IMR-90 (cell line): ENCODE data around the gene IDH3A. TPM values are rescaled to one million over a fixed set of nuclear protein-coding genes. Genes with fewer than 3 reads are reported as not detected.

Experiments used
- ATAC-seq: fragments of 200-7000 bp; cut with Tn5 transposase; 2 replicates; pipeline ENCODE4 v1.9.1; 2020; ENCODE audit warnings: low read depth, mild to moderate bottlenecking, moderate library complexity
- BruUV-seq: library from RNA; stranded (reverse); fragments of 400-500 nt; replicated peaks from 2 replicates; lab custom pipeline; 2021; lab: Mats Ljungman, UMichigan
- CTCF ChIA-PET: fragments of 300-600 bp; formaldehyde crosslinking; extraction: SDS; loops from one replicate; lab custom pipeline; 2021; ENCODE audit warnings: antibody characterized with exemption; lab: Yijun Ruan, JAX
- POLR2A ChIA-PET: fragments of 300-600 bp; sonication (Branson Sonifier 250); formaldehyde crosslinking; loops from one replicate; lab custom pipeline; 2022; ENCODE audit warnings: antibody characterized with exemption; ENCODE audit not compliant: unreplicated experiment; lab: Charles Lee
- DNase-seq: peaks from one replicate; pipeline ENCODE4 v3.0.0; 2013
- H2AFZ ChIP-seq: replicated peaks from 2 replicates; pipeline ENCODE3; 2013; ENCODE audit warnings: low read length, mild to moderate bottlenecking; ENCODE audit not compliant: poor library complexity
- H2AK5ac ChIP-seq: 2 replicates; pipeline ENCODE4 v1.6.1; 2013; ENCODE audit warnings: low read depth, low read length, inconsistent platforms
- H2AK9ac ChIP-seq: replicated peaks from 2 replicates; pipeline ENCODE3; 2013; ENCODE audit warnings: mild to moderate bottlenecking, low read depth, low read length, moderate library complexity; ENCODE audit not compliant: poor library complexity
- H2BK120ac ChIP-seq: 2 replicates; pipeline ENCODE4 v1.6.1; 2013; ENCODE audit warnings: low read depth, low read length, inconsistent platforms
- H2BK15ac ChIP-seq: 3 replicates; pipeline ENCODE4 v1.6.1; 2013; ENCODE audit warnings: low read depth, low read length, inconsistent platforms
- H2BK20ac ChIP-seq: 2 replicates; pipeline ENCODE4 v1.6.1; 2013; ENCODE audit warnings: low read depth, mild to moderate bottlenecking, inconsistent platforms, low read length, moderate library complexity
- H2BK5ac ChIP-seq: 2 replicates; pipeline ENCODE4 v1.6.1; 2013; ENCODE audit warnings: mild to moderate bottlenecking, low read depth, low read length, inconsistent platforms; ENCODE audit not compliant: poor library complexity, severe bottlenecking
- H3K14ac ChIP-seq: replicated peaks from 2 replicates; pipeline ENCODE4 v1.6.1; 2013; ENCODE audit warnings: low read depth, low read length, inconsistent platforms
- H3K18ac ChIP-seq: 2 replicates; pipeline ENCODE4 v1.6.1; 2013; ENCODE audit warnings: low read depth, low read length, control low read depth
- H3K23ac ChIP-seq: 2 replicates; pipeline ENCODE4 v1.6.1; 2013; ENCODE audit warnings: low read depth, low read length, inconsistent platforms
- H3K27ac ChIP-seq: 2 replicates; pipeline ENCODE4 v1.5.1; 2013; ENCODE audit warnings: mild to moderate bottlenecking, control low read depth, low read length; ENCODE audit not compliant: insufficient read depth
- H3K27me3 ChIP-seq: 2 replicates; pipeline ENCODE4 v1.6.1; 2013; ENCODE audit warnings: low read length; ENCODE audit not compliant: control insufficient read depth, insufficient read depth
- H3K36me3 ChIP-seq: 2 replicates; pipeline ENCODE4 v1.6.1; 2013; ENCODE audit warnings: low read length, mixed read lengths; ENCODE audit not compliant: control insufficient read depth, insufficient read depth
- H3K4ac ChIP-seq: 2 replicates; pipeline ENCODE4 v1.6.1; 2013; ENCODE audit warnings: low read depth, low read length, inconsistent platforms
- H3K4me1 ChIP-seq: 2 replicates; pipeline ENCODE4 v1.6.1; 2013; ENCODE audit warnings: low read length, mixed read lengths; ENCODE audit not compliant: control insufficient read depth, insufficient read depth
- H3K4me2 ChIP-seq: 2 replicates; pipeline ENCODE4 v1.6.1; 2013; ENCODE audit warnings: low read depth, mild to moderate bottlenecking, control low read depth, low read length, moderate library complexity
- H3K4me3 ChIP-seq: 2 replicates; pipeline ENCODE4 v1.5.1; 2013; ENCODE audit warnings: low read depth, mild to moderate bottlenecking, control low read depth, low read length, moderate library complexity; ENCODE audit not compliant: insufficient read depth
- H3K56ac ChIP-seq: 2 replicates; pipeline ENCODE4 v1.6.1; 2013; ENCODE audit warnings: low read length, inconsistent platforms; ENCODE audit not compliant: insufficient read depth; ENCODE audit errors: extremely low read depth
- H3K79me1 ChIP-seq, 2 experiments: 2 replicates each; pipeline ENCODE4 v1.6.1; 2013; ENCODE audit warnings: low read length in 2 of 2, inconsistent platforms in 1 of 2, low read depth in 1 of 2
- H3K9ac ChIP-seq: 2 replicates; pipeline ENCODE4 v1.6.1; 2013; ENCODE audit warnings: low read depth, low read length, control low read depth
- H3K9me1 ChIP-seq: 2 replicates; pipeline ENCODE4 v1.6.1; 2013; ENCODE audit warnings: low read length, inconsistent platforms; ENCODE audit not compliant: insufficient read depth
- H3K9me3 ChIP-seq: 2 replicates; pipeline ENCODE4 v1.6.1; 2013; ENCODE audit warnings: low read length; ENCODE audit not compliant: control insufficient read depth, insufficient read depth
- H4K20me1 ChIP-seq: 2 replicates; pipeline ENCODE4 v1.6.1; 2013; ENCODE audit warnings: low read length, inconsistent platforms; ENCODE audit not compliant: insufficient read depth
- H4K5ac ChIP-seq: 2 replicates; pipeline ENCODE4 v1.6.1; 2013; ENCODE audit warnings: mild to moderate bottlenecking, low read depth, low read length, control low read depth
- H4K8ac ChIP-seq, 2 experiments: 2 replicates each; pipeline ENCODE4 v1.6.1; 2013; ENCODE audit warnings: low read depth in 2 of 2, low read length in 2 of 2, control low read depth in 1 of 2, inconsistent platforms in 1 of 2
- H4K91ac ChIP-seq: 2 replicates; pipeline ENCODE4 v1.6.1; 2013; ENCODE audit warnings: low read depth, low read length, inconsistent platforms; ENCODE audit not compliant: insufficient read depth
- BHLHE40 ChIP-seq: fragments of 150-350 bp; IDR thresholded peaks from 2 replicates; pipeline ENCODE4 v1.6.1; 2016; ENCODE audit warnings: mild to moderate bottlenecking, low read depth, low read length
- CEBPB ChIP-seq: IDR thresholded peaks from 2 replicates; pipeline ENCODE4 v1.6.1; 2012; ENCODE audit warnings: low read depth, low read length, improper control_type of control experiment
- CTCF ChIP-seq: conservative IDR thresholded peaks from 2 replicates; pipeline ENCODE4 v1.5.1; 2012; ENCODE audit warnings: mild to moderate bottlenecking, low read depth, low read length, improper control_type of control experiment
- ELK1 ChIP-seq: fragments of 150-350 bp; IDR thresholded peaks from 2 replicates; pipeline ENCODE4 v1.6.1; 2016; ENCODE audit warnings: low read depth, mild to moderate bottlenecking, low read length, moderate library complexity, borderline replicate concordance
- FOS ChIP-seq: fragments of 150-350 bp; IDR thresholded peaks from 2 replicates; pipeline ENCODE4 v1.6.1; 2016; ENCODE audit warnings: low read depth, low read length
- MAFK ChIP-seq: IDR thresholded peaks from 2 replicates; pipeline ENCODE4 v1.6.1; 2012; ENCODE audit warnings: low read depth, low read length, improper control_type of control experiment
- MAZ ChIP-seq: IDR thresholded peaks from 2 replicates; pipeline ENCODE4 v1.6.1; 2012; ENCODE audit warnings: low read depth, mild to moderate bottlenecking, low read length, improper control_type of control experiment, moderate library complexity, borderline replicate concordance
- MXI1 ChIP-seq: IDR thresholded peaks from 2 replicates; pipeline ENCODE4 v1.6.1; 2012; ENCODE audit warnings: low read depth, mild to moderate bottlenecking, low read length, moderate library complexity, borderline replicate concordance
- NFE2L2 ChIP-seq: fragments of 150-350 bp; IDR thresholded peaks from 2 replicates; pipeline ENCODE4 v1.6.1; 2016; ENCODE audit warnings: low read depth, mild to moderate bottlenecking, low read length
- POLR2A ChIP-seq: IDR thresholded peaks from 2 replicates; pipeline ENCODE4 v1.6.1; 2012; ENCODE audit warnings: mild to moderate bottlenecking, low read depth, low read length
- RAD21 ChIP-seq: IDR thresholded peaks from 2 replicates; pipeline ENCODE4 v1.6.1; 2012; ENCODE audit warnings: low read length, improper control_type of control experiment
- RCOR1 ChIP-seq: IDR thresholded peaks from 2 replicates; pipeline ENCODE4 v1.6.1; 2012; ENCODE audit warnings: mild to moderate bottlenecking, low read length, improper control_type of control experiment; ENCODE audit not compliant: insufficient replicate concordance
- SMC3 ChIP-seq: fragments of 150-350 bp; IDR thresholded peaks from 2 replicates; pipeline ENCODE4 v1.6.1; 2016; ENCODE audit warnings: low read depth, mild to moderate bottlenecking, antibody characterized with exemption, low read length, moderate library complexity
- USF2 ChIP-seq: fragments of 150-350 bp; IDR thresholded peaks from 2 replicates; pipeline ENCODE4 v1.6.1; 2017; ENCODE audit warnings: mild to moderate bottlenecking, antibody characterized with exemption, low read length, low read depth
- WGBS, 2 experiments: methylation state at CpG; one replicate each; pipeline versions ENCODE4 v1.1.5 to v1.1.7; 2013; ENCODE audit warnings: missing lambda C conversion rate in 2 of 2; ENCODE audit not compliant: insufficient read length in 1 of 2; ENCODE audit errors: extremely low coverage in 2 of 2; 5-methylcytosine and 5-hydroxymethylcytosine counted together
- dilution Hi-C: fragments of 300-500 bp; cut with HindIII; formaldehyde crosslinking; loops from one replicate; pipeline ENCODE4 v1.14.3; 2018; ENCODE audit warnings: low sequenced_read_pairs; ENCODE audit not compliant: unreplicated experiment
- in situ Hi-C: fragments of 300-500 bp; cut with MboI; formaldehyde crosslinking; loops from 3 replicates; pipeline ENCODE4 v1.14.3; 2019; ENCODE audit warnings: low sequenced_read_pairs, inconsistent platforms, mixed read lengths
- intact Hi-C: fragments of 100-400 bp; cut with micrococcal nuclease; formaldehyde crosslinking; loops from 2 replicates; pipeline ENCODE4 v1.10.0; 2022
- polyA plus RNA-seq, 3 experiments: library from polyadenylated mRNA; depleted of rRNA; stranded (reverse); fragments of >200 nt; gene quantifications; 2 replicates each; pipeline ENCODE4 v1.2.3, GENCODE V29; 2012; ENCODE audit warnings: low replicate concordance in 1 of 3
- total RNA-seq: library from RNA; depleted of rRNA; stranded (reverse); fragments of >200 nt; gene quantifications from 2 replicates; pipeline ENCODE4 v1.2.3, GENCODE V29; 2012

Gene IDH3A
- total and polyA plus RNA-seq, 2 of the 4 experiments (the other 2 are of a cell fraction): 34.5 to 47.7 TPM

- no peak overlapping the region for H3K4ac ChIP-seq
- H4K8ac ChIP-seq: no peak overlapping the region
- no peaks in the 10 kb centered on the region; the same call in 1 of the 2 replicates for H3K9me1 ChIP-seq
- H2AK9ac ChIP-seq: no peak overlapping the region
- H3K79me1 ChIP-seq: no peaks in the 10 kb centered on the region
- no peaks in the 10 kb centered on the region for H3K27me3 ChIP-seq
- dilution Hi-C loops: no loop called here
- H4K5ac ChIP-seq: no peak overlapping the region
- no peak overlapping the region for H2BK15ac ChIP-seq
- H3K18ac ChIP-seq: no peak overlapping the region
- no TSS peak for BruUV-seq
- intact Hi-C loops: no loop called here
- H3K9me3 ChIP-seq: no peaks in the 10 kb centered on the region; the same call in 1 of the 2 replicates
- peaks cover 31% of the 10 kb centered on the region for H3K36me3 ChIP-seq
- ChIA-PET CTCF (interaction anchor here (1.0 kb wide), 1 partner anchor 20 kb away, joined by 5 read pairs; no protein-coding TSS in a partner anchor), POLR2A (no interaction called here)
- no peak overlapping the region for H3K4me2 ChIP-seq
- ATAC-seq: no peak
- H2BK20ac ChIP-seq: no peak overlapping the region
- DNase-seq: no peak
- H2BK5ac ChIP-seq: no peak overlapping the region
- H4K20me1 ChIP-seq: no peaks in the 10 kb centered on the region
- no peak overlapping the region for H3K14ac ChIP-seq
- in situ Hi-C loops: no loop called here
- H3K23ac ChIP-seq: no peak overlapping the region
- no peak overlapping the region for H3K4me3 ChIP-seq
- H3K9ac ChIP-seq: no peak overlapping the region
- no peak overlapping the region for H3K27ac ChIP-seq
- no peak overlapping the region for H2AK5ac ChIP-seq
- no peaks in the 10 kb centered on the region for H3K4me1 ChIP-seq
- no peak overlapping the region for H3K56ac ChIP-seq
- 100% methylated on average over 2 of the region's 17 CpGs; no CpG with 5 or more reads in 1 of the 2 experiments for WGBS, 2 experiments
- H2AFZ ChIP-seq: no peak overlapping the region
- no peak overlapping the region for H2BK120ac ChIP-seq
- no peak overlapping the region for H4K91ac ChIP-seq
- TF ChIP-seq MXI1: no peak
- no peak for TF ChIP-seq NFE2L2
- no peak for TF ChIP-seq BHLHE40
- no peak for TF ChIP-seq ELK1
- no peak for TF ChIP-seq RAD21
- TF ChIP-seq USF2: no peak
- no peak for TF ChIP-seq FOS
- TF ChIP-seq POLR2A: no peak
- TF ChIP-seq SMC3: no peak
- TF ChIP-seq CTCF: no peak
- TF ChIP-seq RCOR1: no peak
- no peak for TF ChIP-seq MAFK
- TF ChIP-seq CEBPB: no peak
- TF ChIP-seq MAZ: no peak
These were observed 21.9 kb downstream of the IDH3A start for GRCh38 chr15:78170848-78171773.
